Adrenal gland (tissue), 12 donors: ENCODE measurements around the gene RPL37. TPM values are rescaled to one million over a fixed set of nuclear protein-coding genes. Genes with fewer than 3 reads are reported as not detected.
"Not testable (repeated sequence)": the region's sequence is repeated elsewhere in the genome, so short reads cannot be mapped to it uniquely, and the experiment has no call there.

Experiments used
- DNase-seq, 7 donors: peaks; one replicate each; pipeline ENCODE4 v3.0.0-alpha.2; 2019 to 2020
- H3K27ac ChIP-seq, 5 donors: fragments of 200-600 bp; sonication (generic) in 4 of 5; 1 replicate in 3 of 5; 2 replicates in 2 of 5; pipeline versions ENCODE4 v1.5.1 to v1.8.0; 2016 to 2020; ENCODE audit warnings: mild to moderate bottlenecking in 1 of 5
- H3K27me3 ChIP-seq: fragments of 200-600 bp; 2 replicates; pipeline ENCODE4 v1.8.0; 2021
- H3K36me3 ChIP-seq, 2 donors: fragments of 200-600 bp; replicated peaks in 1 of 2; 1 replicate in 1 of 2; 2 replicates in 1 of 2; pipeline versions ENCODE4 v1.5.1 to v1.8.0; 2018 to 2022
- H3K4me1 ChIP-seq, 2 donors: fragments of 200-600 bp; replicated peaks in 1 of 2; 1 replicate in 1 of 2; 2 replicates in 1 of 2; pipeline versions ENCODE4 v1.5.1 to v1.8.0; 2018 to 2021
- H3K4me3 ChIP-seq, 4 donors: fragments of 200-600 bp; sonication (generic) in 3 of 4; one replicate each; pipeline ENCODE4 v1.5.1; 2016 to 2018
- H3K9me3 ChIP-seq, 3 donors: fragments of 200-600 bp; sonication (generic) in 1 of 3; replicated peaks in 1 of 3; 1 replicate in 2 of 3; 2 replicates in 1 of 3; pipeline versions ENCODE4 v1.5.1 to v1.8.0; 2016 to 2021
- CTCF ChIP-seq, 6 experiments: fragments of 450-650 bp in 4 of 6; fragments of 200-600 bp in 2 of 6; sonication (generic) in 1 of 6; IDR thresholded peaks; 1 replicate in 5 of 6; 2 replicates in 1 of 6; pipeline versions ENCODE4 v1.5.1 to v1.8.0; 2016 to 2021; ENCODE audit warnings: antibody characterized with exemption in 6 of 6, mild to moderate bottlenecking in 2 of 6, moderate library complexity in 1 of 6
- POLR2A ChIP-seq, 2 donors: fragments of 450-650 bp; IDR thresholded peaks; one replicate each; pipeline ENCODE4 v1.6.1; 2017; ENCODE audit warnings: antibody characterized with exemption in 2 of 2, mild to moderate bottlenecking in 2 of 2, moderate library complexity in 1 of 2
- WGBS, 4 donors: extraction: QIAGEN DNeasy Blood & Tissue Kit in 2 of 4; methylation state at CpG; one replicate each; pipeline versions ENCODE4 v1.1.5 to v1.1.7; 2013 to 2017; 5-methylcytosine and 5-hydroxymethylcytosine counted together
- intact Hi-C, 2 donors: fragments of 100-400 bp; cut with DNase I; formaldehyde crosslinking; loops; one replicate each; pipeline versions ENCODE4 v1.14.1 to v1.15.0; 2022 to 2023
- polyA plus RNA-seq, 3 donors: library from polyadenylated mRNA; stranded (reverse); fragments of 200-250 nt in 2 of 3; fragments of 350-450 nt in 1 of 3; fragmentation: Illumina TruSeq in 1 of 3; extraction: RNeasy Lipid Tissue Mini Kit (QIAGEN cat#74804) in 1 of 3; gene quantifications; one replicate each; pipeline ENCODE4 v1.2.3, GENCODE V29; 2013 to 2014
- total RNA-seq, 9 donors: library from RNA; depleted of rRNA in 4 of 9; stranded (reverse); fragments of >200 nt in 4 of 9; fragments of 120-200 nt in 1 of 9; fragmentation: NEBNext Ultra II Directional in 1 of 9; extraction: Animal tissue kit (Norgen Biotek cat#: 25700) in 1 of 9; gene quantifications; one replicate each; pipeline versions ENCODE4 v1.1.0 to v1.2.4, GENCODE V29; 2013 to 2023
- donor health status: healthy with polysubstance abuse.
- donor health status: Bipolar disorder and iron deficiency.
- donor health status: DM: yes; HTN: yes; CAD: no.
- donor health status: DM: no; HTN: no; CAD: no.
- donor health status: DM: no; HTN: no; CAD: no.
- donor health status: DM: yes; HTN: yes; CAD: no.

RPL37 gene
- total and polyA plus RNA-seq, 12 donors: 171 to 3,068 (median 978) TPM

GRCh38 chr5:40871177-40871576 lies 36.2 kb upstream of the RPL37 start:
- intact Hi-C loops: no loop called here
- WGBS, 4 donors: 67 to 91% (median 74%) methylated on average over 4 of the region's 4 CpGs
- H3K36me3 ChIP-seq: no peaks in the 10 kb centered on the region

GRCh38 chr5:40869384-40869783 lies 34.4 kb upstream of the RPL37 start:
- no peaks in the 10 kb centered on the region for H3K36me3 ChIP-seq
- H3K27me3 ChIP-seq: no peaks in the 10 kb centered on the region
- H3K9me3 ChIP-seq: no peaks in the 10 kb centered on the region
- H3K4me1 ChIP-seq: no peaks in the 10 kb centered on the region
- DNase-seq: no peak
- TF ChIP-seq POLR2A (IDR thresholded peaks at IDR 0.05) (no peak), CTCF (IDR thresholded peaks at IDR 0.05) (no peak)
- intact Hi-C loops: no loop called here
- no peak overlapping the region for H3K4me3 ChIP-seq
- 88 to 94% (median 91%) methylated on average over 1 of the region's 1 CpG for WGBS, 4 donors
- no peak overlapping the region for H3K27ac ChIP-seq

More at GRCh38 chr5:40871177-40871576, 36.2 kb upstream of the RPL37 start:
- Histone ChIP-seq H3K9me3 (no peaks in the 10 kb centered on the region), H3K27ac (no peak overlapping the region), H3K4me3 (no peak overlapping the region), H3K4me1 (no peaks in the 10 kb centered on the region), H3K27me3 (no peaks in the 10 kb centered on the region)
- no peak for TF ChIP-seq CTCF (IDR thresholded peaks at IDR 0.05)
- TF ChIP-seq POLR2A (IDR thresholded peaks at IDR 0.05): no peak
- DNase-seq: no peak

DNA sequence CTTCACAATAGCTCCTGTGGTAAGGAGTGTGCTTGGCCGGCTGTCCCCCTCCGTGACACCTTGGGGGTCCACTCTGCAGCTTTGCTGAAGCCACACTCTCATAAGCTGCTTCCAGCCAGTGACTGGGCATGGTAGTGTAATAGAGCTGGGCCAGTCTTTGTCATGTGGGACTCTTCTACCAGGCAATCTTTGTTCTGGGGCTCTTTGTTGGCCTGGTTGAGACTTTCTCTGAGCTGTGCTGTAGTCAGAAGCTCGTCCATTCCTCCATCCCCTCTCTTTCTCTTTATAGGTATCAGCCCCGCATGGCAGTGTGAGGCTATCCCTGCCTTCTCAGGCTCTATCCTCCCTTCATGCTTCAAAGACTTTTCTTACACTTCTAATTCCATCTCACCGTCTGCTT lies 31.8 kb upstream of the RPL37 start:
- Histone ChIP-seq H3K9me3 (no peaks in the 10 kb centered on the region), H3K27me3 (no peaks in the 10 kb centered on the region), H3K36me3 (no peaks in the 10 kb centered on the region), H3K4me3 (no peak overlapping the region), H3K27ac (no peak overlapping the region), H3K4me1 (no peaks in the 10 kb centered on the region)
- 79 to 82% (median 80%) methylated on average over 5 of the region's 5 CpGs for WGBS, 4 donors
- no peak for TF ChIP-seq POLR2A (IDR thresholded peaks at IDR 0.05)
- no peak for TF ChIP-seq CTCF (IDR thresholded peaks at IDR 0.05)
- no peak for DNase-seq
- intact Hi-C loops: no loop called here

DNA sequence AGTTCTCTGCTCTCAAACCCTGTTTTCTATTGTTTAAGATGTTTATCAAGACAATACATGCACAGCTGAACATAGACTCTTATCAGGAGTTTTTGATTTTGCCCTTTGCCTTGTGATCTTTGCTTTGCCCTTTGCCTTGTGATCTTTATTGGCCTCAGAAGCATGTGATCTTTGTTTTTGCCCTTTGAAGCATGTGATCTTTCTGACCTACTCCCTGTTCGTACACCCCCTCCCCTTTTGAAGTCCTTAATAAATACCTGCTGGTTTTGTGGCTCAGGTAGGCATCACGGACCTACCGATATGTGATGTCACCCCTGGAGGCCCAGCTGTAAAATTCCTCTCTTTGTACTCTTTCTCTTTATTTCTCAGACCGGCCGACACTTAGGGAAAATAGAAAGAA lies 30.0 kb upstream of the RPL37 start:
- H3K36me3 ChIP-seq, H3K27ac ChIP-seq, intact Hi-C loops, H3K9me3 ChIP-seq, H3K4me3 ChIP-seq, H3K27me3 ChIP-seq, H3K4me1 ChIP-seq, DNase-seq: not testable (repeated sequence)
- 89 to 97% (median 94%) methylated on average over 5 of the region's 5 CpGs for WGBS, 4 donors

GRCh38 chr5:40860711-40861110 lies 25.7 kb upstream of the RPL37 start:
- no peak for TF ChIP-seq CTCF (IDR thresholded peaks at IDR 0.05)
- no peak for TF ChIP-seq POLR2A (IDR thresholded peaks at IDR 0.05)
- Histone ChIP-seq H3K36me3 (no peaks in the 10 kb centered on the region), H3K4me1 (no peaks in the 10 kb centered on the region), H3K27me3 (no peaks in the 10 kb centered on the region), H3K27ac (no peak overlapping the region), H3K9me3 (no peaks in the 10 kb centered on the region), H3K4me3 (no peak overlapping the region)
- no peak for DNase-seq
- intact Hi-C loops: no loop called here
